OCI-LY7 (cell line): ENCODE data around the gene MYLIP.
"Not testable (repeated sequence)": the region's sequence is repeated elsewhere in the genome, so short reads cannot be mapped to it uniquely, and the experiment has no call there.

Source experiments
- CTCF ChIP-seq: fragments of 200-600 bp; sonication (generic); conservative IDR thresholded peaks from 2 replicates; pipeline ENCODE4 v1.5.1; 2014; ENCODE audit warnings: mild to moderate bottlenecking, antibody characterized with exemption, low read length, moderate library complexity, mixed read lengths
- EZH2phosphoT487 ChIP-seq: fragments of 200-600 bp; sonication (generic); IDR thresholded peaks from 2 replicates; pipeline ENCODE4 v1.6.1; 2018; ENCODE audit warnings: low read depth, borderline replicate concordance, mild to moderate bottlenecking, mixed run types, antibody characterized with exemption, low read length, moderate library complexity, mixed read lengths

GRCh38 chr6:16176600-16176999 lies 47.7 kb downstream of the MYLIP start:
- not testable (repeated sequence) for TF ChIP-seq CTCF, EZH2phosphoT487
